ENCODE results near the gene IMPA2.

DNA sequence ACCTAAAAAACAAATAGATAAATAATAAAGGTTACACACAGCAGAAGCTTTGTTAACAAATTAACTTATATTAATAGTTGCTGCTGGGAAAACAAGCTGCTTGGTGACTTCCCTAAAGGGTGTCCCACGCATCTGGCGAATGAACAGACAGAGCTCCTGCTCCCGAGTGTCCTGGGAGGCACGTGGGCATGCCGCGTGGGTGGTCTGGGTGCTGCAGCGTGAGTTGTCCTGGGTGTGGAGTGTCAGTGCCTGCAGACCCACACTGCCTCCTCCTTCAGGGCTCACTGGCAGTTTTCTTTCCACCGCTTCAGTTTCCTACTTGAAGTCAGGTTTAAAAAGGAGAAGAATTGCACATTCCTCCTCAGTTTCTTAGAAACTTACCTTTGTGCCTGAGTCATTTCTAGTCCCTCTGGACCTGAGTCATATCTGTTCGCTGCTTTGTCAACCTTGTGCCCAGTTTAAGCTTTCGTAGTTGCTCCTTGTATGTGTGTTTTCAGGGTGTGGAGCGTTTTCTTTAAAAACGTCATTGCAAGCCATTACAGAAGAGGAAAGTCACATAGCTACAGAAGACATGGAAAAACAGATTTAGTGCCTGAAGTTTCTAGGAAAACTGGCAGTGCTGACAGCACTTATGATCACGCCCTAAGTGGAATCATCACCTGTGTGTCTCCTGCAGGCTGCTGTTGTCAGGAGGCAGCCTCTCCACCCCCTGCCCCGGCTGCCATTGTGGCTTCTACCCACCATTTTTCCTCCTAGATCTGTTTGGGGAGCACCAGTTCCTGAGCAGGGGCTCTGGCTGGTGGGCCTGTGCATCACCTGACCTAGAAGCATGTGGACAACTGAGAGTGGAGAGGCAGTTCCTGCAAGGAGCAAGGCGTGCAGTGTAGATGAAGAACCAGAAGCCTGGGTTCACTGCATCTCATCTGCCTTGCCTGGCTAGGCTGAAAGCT is 24.5 kb downstream of the IMPA2 start:
- no peak for TF ChIP-seq CTCF (IDR thresholded peaks at IDR 0.05)
- no peak for TF ChIP-seq POLR2A (IDR thresholded peaks at IDR 0.05)

All from testis (tissue), 2 donors.